HG03460 (cell line): ENCODE measurements around the gene TOM1L2.
"Not testable (repeated sequence)": the region's sequence is repeated elsewhere in the genome, so short reads cannot be mapped to it uniquely, and the experiment has no call there.

Experiments used
- ATAC-seq: cut with Tn5 transposase; IDR thresholded peaks from one replicate; pipeline ENCODE4 v1.9.1; 2021; ENCODE audit not compliant: unreplicated experiment

TOM1L2 gene

GRCh38 chr17:17810895-17811248 lies 161.3 kb downstream of the TOM1L2 start:
- no peak for ATAC-seq

DNA sequence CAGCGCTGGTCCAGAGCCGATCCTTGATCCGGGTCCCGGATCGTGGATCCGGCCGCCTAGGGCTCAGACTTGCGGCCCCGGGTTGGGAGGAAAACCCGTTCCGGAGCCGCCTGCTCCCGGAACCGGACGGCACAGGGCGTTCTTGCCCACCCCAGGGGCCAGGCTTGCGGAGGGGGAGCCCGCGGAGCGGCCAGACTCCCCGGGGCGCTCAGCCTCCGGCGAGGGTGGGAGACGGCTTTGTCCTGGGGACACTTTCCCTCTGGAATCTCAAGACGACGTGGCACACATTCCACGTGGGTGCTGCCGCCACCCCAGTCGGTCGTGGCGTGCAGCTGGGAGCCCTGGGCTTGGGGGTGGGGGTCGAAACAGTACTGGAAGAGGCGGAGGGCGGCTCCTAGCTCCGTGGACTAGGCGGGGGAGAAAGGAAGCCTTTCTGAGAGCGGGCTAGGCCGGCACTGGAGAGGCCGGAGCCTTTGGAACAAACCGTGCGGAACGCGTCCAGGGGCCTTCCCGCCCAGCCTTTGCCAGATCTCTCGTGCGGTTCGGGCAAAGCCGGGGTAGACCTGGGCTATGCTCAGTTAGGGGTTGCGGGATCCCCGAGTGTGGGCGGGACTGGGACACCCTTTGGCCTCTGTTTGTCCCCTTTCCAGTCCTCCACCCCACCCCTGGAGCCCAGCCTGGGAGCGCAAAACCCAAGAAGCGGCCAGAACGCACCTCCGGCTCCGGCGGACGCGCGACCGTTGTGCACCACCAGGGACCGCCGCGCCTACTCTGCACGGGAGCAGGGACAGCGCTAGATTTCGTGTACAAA lies 161.9 kb downstream of the TOM1L2 start:
- ATAC-seq: no peak

DNA sequence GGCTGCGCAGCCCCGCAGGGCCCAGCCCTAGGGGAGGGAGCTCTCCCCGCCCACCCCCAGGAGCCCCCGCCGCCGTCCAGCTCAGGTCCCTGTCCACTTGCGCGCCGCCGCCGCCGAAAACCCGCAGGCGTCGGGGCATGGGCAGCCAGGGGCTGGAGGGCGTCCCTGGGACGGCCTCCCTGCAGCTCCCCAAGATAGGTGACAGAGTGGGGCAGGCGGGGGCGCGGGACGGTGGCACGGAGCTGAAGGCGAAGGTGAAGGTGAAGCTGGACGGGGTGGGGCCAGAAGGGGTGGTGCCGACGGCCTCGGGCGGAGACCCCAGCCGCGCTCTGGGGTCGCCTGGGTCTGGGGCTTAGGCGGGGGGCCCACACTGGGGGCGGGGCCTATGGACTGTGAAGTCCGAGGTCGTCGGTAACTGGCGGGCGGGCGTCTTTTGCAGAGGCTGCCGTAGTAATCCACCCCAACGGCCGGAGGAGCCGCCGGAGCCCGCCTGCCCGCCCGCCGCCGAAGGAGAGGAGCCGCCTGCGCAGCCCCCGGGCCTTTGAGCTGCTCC lies 162.6 kb downstream of the TOM1L2 start:
- ATAC-seq: no peak

- ATAC-seq: no peak
Observed at GRCh38 chr17:17808706-17809432, 163.3 kb downstream of the TOM1L2 start.

DNA sequence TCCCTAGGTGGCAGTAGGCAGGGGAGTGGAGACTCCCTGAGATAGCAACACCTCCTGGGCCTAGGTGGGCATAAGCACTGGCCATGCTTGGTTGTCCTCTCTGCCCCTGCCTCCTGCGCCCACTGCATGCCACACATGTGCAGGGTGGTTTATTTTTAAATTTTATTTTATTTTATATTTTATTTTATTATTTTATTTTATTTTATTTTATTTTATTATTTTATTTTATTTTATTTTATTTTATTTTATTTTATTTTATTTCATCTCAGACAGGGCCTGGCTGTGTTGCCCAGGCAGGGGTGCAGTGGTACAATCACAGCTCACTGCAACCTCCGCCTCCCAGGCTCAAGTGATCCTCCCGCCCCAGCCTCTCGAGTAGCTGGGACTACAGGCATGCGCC lies 164.0 kb downstream of the TOM1L2 start:
- ATAC-seq: not testable (repeated sequence)

DNA sequence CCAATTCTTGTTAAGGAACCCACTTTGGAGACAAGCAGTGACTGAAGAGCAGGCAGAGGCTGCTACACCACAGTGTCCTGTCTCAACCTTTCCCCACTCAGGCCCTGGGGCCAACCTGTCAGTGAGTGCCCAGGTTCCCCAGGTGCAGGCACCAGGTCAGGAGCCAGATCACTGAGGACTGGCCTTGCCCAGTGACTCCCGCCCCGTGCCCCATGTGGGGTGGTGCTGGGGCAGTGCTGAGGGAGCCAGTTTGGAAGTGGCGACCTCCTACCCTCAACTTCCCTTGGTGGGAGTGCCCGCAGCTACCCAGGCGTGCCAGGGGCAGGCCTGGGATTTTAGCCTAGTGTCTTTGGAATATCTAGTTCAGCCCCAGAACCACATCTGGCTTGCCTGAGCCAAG lies 164.8 kb downstream of the TOM1L2 start:
- no peak for ATAC-seq

- ATAC-seq: no peak
Observed at GRCh38 chr17:17806611-17807274, 165.5 kb downstream of the TOM1L2 start.

GRCh38 chr17:17806035-17806434 lies 166.2 kb downstream of the TOM1L2 start:
- no peak for ATAC-seq

DNA sequence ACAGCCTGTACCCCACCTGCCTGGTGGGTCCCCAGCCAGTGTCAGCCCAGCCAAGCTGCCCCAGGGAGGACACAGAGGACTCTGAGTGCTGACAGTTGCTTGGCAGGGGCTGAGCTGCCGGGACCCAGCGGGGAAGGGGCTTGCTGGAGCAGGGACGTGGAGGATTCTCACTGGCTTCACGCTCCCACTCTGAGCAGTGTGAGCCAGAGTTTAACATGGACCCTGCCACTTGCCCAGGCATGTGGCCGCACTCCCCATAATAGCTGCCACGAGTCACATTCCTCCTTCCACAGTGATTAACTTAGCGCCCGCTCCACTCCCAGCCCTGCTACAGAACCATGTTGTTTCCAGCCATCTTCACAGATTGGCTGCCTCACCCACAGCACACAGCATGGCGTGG lies 166.6 kb downstream of the TOM1L2 start:
- no peak for ATAC-seq

GRCh38 chr17:17804007-17804406 lies 168.2 kb downstream of the TOM1L2 start:
- ATAC-seq: no peak

DNA sequence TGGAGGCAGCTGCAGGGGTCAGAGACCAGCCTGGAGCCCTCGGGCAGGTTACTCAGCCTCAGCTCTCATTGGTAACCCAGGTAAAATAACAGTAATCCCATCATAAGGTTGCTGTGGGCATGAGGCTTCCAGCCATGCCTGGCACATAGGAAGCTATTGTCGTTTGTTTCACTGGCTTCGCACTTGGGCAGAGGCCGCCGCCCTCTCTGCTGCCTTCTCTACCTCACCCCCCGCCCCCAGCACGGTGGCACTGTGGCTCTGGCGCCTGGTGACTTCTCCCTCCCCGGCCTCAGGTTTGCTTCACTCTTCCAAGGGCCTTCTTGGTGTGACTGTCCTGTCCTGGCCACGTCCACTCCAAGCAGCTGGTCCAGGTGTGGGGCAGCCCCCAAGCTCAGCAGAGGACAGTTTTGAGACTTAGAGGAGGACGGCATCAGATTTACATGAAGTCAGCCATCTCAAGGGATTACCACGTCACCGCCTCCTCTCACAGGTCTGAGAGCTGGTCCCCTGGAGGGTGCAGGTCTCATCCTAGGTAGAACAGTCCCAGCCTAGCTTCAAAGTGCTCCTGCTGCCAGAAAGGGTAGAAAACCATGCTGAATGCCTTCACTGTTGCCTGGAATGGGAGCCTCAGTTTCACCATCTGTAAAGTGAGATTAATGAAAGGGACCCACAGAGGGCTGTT lies 170.3 kb downstream of the TOM1L2 start:
- no peak for ATAC-seq

DNA sequence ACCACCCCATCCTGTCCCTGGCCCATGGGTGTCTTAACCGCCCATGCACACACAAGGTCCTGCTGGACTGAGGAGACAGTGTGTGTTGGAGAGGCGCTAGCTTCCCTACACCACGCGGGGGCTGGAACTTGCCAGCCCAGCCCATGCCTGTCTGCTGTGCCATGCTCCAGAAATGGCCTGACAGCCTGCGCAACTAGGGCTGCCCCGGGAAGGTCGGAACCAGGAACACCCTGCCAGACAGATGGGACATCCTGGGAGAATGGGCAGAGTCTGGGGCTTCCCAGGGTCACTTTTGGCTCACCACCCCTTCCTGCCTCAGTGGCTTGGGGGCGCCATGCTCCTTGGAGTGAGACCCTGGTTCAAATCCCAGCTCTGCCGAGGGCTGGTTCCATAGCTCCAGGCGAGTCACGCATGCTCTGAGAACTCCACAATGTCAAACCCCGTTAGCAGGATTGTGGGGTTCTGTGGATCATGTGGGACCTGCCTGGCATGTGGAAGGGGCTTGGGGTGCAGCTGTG lies 171.6 kb downstream of the TOM1L2 start:
- ATAC-seq: no peak

DNA sequence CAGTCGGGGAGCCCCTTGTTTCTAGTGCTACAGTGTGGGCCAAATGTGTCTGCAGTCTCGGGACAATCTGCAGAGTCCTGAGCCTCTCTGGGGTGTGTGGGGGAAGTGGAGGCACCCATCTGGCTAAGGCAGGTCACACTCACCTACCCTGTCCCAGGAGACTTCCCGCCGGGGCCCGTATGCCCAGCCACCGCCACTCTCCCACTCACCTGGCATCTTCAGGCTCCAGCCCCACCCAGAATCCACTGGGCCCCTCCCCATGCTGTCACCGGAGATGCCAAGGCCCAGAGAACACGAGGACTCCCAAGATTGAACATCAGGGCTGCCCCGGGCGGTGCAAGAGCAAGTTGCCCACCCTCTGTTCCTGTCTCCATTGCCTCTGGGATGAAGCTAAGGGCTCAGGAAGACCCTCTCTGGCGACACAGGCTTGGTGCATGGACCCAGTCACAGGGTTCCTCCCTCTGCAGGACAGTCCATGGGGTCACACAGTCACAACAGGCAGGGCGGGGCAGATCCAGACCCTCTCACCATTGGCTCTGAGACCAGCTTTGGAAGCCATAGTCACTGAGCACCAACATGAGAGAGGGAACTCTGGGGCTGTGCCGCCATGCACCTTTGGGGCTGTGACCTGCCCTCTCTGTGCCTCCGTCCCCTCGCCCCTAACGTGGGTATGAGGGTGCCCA lies 173.5 kb downstream of the TOM1L2 start:
- ATAC-seq: no peak

DNA sequence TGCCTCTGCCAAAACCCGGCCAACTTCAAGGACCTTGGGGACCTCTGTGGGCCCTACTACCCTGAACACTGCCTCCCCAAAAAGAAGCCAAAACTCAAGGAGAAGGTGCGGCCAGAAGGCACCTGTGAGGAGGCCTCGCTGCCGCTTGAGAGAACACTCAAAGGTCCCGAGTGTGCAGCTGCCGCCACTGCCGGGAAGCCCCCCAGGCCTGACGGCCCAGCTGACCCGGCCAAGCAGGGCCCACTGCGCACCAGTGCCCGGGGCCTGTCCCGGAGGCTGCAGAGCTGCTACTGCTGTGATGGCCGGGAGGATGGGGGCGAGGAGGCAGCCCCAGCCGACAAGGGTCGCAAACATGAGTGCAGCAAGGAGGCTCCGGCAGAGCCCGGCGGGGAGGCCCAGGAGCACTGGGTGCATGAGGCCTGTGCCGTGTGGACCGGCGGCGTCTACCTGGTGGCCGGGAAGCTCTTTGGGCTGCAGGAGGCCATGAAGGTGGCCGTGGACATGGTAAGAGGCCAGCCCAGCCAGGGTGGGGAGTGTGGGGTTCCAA lies 174.1 kb downstream of the TOM1L2 start:
- no peak for ATAC-seq

DNA sequence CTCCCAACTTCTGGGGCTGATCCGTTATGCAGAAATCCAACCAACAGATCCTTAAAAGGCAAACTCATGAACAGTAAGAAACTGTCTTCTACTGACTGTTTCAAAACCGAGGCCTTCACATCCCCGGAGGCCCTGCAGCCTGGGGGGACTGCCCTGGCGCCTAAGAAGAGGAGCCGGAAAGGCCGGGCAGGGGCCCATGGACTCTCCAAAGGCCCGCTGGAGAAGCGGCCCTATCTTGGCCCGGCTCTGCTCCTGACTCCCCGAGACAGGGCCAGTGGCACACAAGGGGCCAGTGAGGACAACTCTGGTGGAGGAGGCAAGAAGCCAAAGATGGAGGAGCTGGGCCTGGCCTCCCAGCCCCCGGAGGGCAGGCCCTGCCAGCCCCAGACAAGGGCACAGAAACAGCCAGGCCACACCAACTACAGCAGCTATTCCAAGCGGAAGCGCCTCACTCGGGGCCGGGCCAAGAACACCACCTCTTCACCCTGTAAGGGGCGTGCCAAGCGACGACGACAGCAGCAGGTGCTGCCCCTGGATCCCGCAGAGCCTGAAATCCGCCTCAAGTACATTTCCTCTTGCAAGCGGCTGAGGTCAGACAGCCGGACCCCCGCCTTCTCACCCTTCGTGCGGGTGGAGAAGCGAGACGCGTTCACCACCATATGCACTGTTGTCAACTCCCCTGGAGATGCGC lies 174.9 kb downstream of the TOM1L2 start:
- no peak for ATAC-seq

DNA sequence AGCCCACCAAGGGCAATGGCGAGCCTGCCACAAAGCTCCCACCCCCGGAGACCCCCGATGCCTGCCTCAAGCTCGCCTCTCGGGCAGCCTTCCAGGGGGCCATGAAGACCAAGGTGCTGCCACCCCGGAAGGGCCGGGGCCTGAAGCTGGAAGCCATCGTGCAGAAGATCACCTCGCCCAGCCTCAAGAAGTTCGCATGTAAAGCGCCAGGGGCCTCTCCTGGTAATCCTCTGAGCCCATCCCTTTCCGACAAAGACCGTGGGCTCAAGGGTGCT lies 175.5 kb downstream of the TOM1L2 start:
- ATAC-seq: no peak

GRCh38 chr17:17795946-17796786 lies 176.0 kb downstream of the TOM1L2 start:
- ATAC-seq: no peak

- ATAC-seq: no peak
Observed at GRCh38 chr17:17795296-17795695, 176.9 kb downstream of the TOM1L2 start.

DNA sequence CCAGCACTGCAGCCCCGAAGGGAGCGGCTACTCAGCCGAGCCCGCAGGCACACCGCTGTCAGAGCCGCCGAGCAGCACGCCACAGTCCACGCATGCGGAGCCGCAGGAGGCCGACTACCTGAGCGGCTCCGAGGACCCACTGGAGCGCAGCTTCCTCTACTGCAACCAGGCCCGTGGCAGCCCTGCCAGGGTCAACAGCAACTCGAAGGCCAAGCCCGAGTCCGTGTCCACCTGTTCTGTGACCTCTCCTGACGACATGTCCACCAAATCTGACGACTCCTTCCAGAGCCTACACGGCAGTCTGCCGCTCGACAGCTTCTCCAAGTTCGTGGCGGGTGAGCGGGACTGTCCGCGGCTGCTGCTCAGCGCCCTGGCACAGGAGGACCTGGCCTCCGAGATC lies 177.8 kb downstream of the TOM1L2 start:
- no peak for ATAC-seq
